ENCODE results near the gene UBAP2L. TPM values are rescaled to one million over a fixed set of nuclear protein-coding genes. Genes with fewer than 3 reads are reported as not detected.

UBAP2L gene
- total RNA-seq, 1 donor from 2014 or later, result 20.8 TPM

GRCh38 chr1:154236855-154237254, 16.1 kb downstream of the UBAP2L start:
- Histone ChIP-seq H3K27me3 (ENCODE audit: control insufficient read depth, insufficient read depth, low read length) (no peaks in the 10 kb centered on the region), H3K36me3 (ENCODE audit: control insufficient read depth, insufficient read depth, low read length) (peaks cover 21% of the 10 kb centered on the region), H3K4me3 (ENCODE audit: low read depth, low read length) (no peak overlapping the region)
- no peak for FAIRE-seq
- TF ChIP-seq CTCF (IDR thresholded peaks at IDR 0.05; ENCODE audit: insufficient read depth, low read length, severe bottlenecking), result no peak
- no peak for DNase-seq (ENCODE audit: low read depth)

GRCh38 chr1:154237435-154237834, 16.7 kb downstream of the UBAP2L start:
- Histone ChIP-seq H3K36me3 (ENCODE audit: control insufficient read depth, insufficient read depth, low read length) (peaks cover 22% of the 10 kb centered on the region), H3K4me3 (ENCODE audit: low read depth, low read length) (no peak overlapping the region), H3K27me3 (ENCODE audit: control insufficient read depth, insufficient read depth, low read length) (no peaks in the 10 kb centered on the region)
- no peak for TF ChIP-seq CTCF (IDR thresholded peaks at IDR 0.05; ENCODE audit: insufficient read depth, low read length, severe bottlenecking)
- no peak for FAIRE-seq
- no peak for DNase-seq (ENCODE audit: low read depth)

GRCh38 chr1:154237880-154238506, 17.2 kb downstream of the UBAP2L start:
- Histone ChIP-seq H3K36me3 (ENCODE audit: control insufficient read depth, insufficient read depth, low read length) (peaks cover 19% of the 10 kb centered on the region), H3K4me3 (ENCODE audit: low read depth, low read length) (no peak overlapping the region), H3K27me3 (ENCODE audit: control insufficient read depth, insufficient read depth, low read length) (no peaks in the 10 kb centered on the region)
- TF ChIP-seq CTCF (IDR thresholded peaks at IDR 0.05; ENCODE audit: insufficient read depth, low read length, severe bottlenecking), result no peak
- FAIRE-seq (no peak), DNase-seq (ENCODE audit: low read depth) (no peak)

GRCh38 chr1:154239491-154239890, 18.7 kb downstream of the UBAP2L start:
- no peak for FAIRE-seq
- no peak for DNase-seq (ENCODE audit: low read depth)
- no peak overlapping the region for H3K4me3 ChIP-seq (ENCODE audit: low read depth, low read length)
- H3K36me3 ChIP-seq (ENCODE audit: control insufficient read depth, insufficient read depth, low read length), result peaks cover 21% of the 10 kb centered on the region
- TF ChIP-seq CTCF (IDR thresholded peaks at IDR 0.05; ENCODE audit: insufficient read depth, low read length, severe bottlenecking), result no peak
- no peaks in the 10 kb centered on the region for H3K27me3 ChIP-seq (ENCODE audit: control insufficient read depth, insufficient read depth, low read length)

GRCh38 chr1:154240294-154240833, 19.6 kb downstream of the UBAP2L start:
- TF ChIP-seq CTCF (IDR thresholded peaks at IDR 0.05; ENCODE audit: insufficient read depth, low read length, severe bottlenecking), result no peak
- no peak for FAIRE-seq
- DNase-seq (ENCODE audit: low read depth), result no peak
- H3K4me3 ChIP-seq (ENCODE audit: low read depth, low read length), result no peak overlapping the region
- no peaks in the 10 kb centered on the region for H3K27me3 ChIP-seq (ENCODE audit: control insufficient read depth, insufficient read depth, low read length)
- peaks cover 20% of the 10 kb centered on the region for H3K36me3 ChIP-seq (ENCODE audit: control insufficient read depth, insufficient read depth, low read length)

All from bronchial epithelial cell (primary cell).